Activated CD4-positive, alpha-beta T cell treated with anti-CD3 and anti-CD28 coated beads for 24 hours (primary cell): Measurements from ENCODE around the gene SRPK1.

ENCODE experiments used
- DNase-seq, 2 donors: peaks; one replicate each; pipeline ENCODE4 v3.0.0-alpha.2; 2020; ENCODE audit warnings: low read depth in 2 of 2

Gene SRPK1

DNA sequence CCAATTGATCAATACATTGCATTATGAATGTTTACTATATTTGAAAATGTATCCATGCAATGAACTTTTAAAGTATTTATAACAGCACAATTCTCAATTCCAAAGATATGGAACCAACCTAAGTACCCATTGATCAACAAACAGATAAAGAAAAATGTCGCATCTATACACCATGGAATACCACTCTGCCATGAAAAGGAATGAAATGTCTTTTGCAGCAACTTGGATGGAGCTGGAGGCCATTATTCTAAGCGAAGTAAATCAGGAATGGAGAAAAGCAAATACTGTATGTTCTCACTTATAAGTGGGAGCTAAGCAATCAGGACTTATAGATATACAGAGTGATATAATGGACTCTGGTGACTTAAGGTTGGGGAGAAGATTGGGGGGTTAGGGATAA is 22.9 kb downstream of the SRPK1 start:
- no peak for DNase-seq

DNA sequence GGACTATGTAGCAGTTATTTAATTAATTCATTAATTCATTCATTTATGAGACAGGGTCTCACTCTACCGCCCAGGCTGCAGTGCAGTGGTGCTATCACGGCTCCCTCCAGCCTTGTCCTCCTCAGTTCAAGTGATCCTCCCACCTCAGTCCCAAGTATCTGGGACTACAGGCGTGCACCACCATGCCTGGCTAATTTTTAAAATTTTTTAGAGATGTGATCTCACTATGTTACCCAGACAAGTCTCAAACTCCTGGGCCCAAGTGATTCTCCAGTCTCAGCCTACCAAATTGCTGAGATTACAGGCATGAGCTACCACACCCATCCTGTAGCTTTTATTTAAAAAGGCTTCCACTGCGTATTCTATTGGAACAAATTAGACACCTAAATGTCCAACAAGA is 23.4 kb downstream of the SRPK1 start:
- no peak for DNase-seq

- no peak for DNase-seq
Measured at GRCh38 chr6:35897036-35897435, 23.9 kb downstream of the SRPK1 start.

GRCh38 chr6:35896228-35896627 is 24.7 kb downstream of the SRPK1 start:
- DNase-seq = no peak

DNA sequence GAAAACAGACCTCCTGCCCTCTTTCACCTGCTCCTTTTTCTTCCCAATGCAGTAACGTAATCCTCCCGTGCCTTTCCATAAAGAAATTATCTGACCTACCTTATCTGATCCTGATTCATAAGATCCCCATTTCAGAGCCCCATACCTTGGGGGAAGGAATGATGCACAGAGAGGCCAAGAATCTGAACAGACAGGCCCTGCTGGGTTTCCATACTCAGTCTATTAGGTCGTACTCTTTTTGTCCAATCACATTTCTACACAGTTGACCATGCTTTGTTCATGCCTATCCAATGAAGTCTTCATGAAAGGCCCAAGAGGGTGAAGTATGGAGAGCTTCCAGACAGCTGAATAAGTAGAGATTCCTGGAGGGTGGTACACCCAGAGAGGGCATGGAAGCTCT is 25.3 kb downstream of the SRPK1 start:
- no peak for DNase-seq

- DNase-seq = no peak
Measured at GRCh38 chr6:35894776-35895175, 26.1 kb downstream of the SRPK1 start.

GRCh38 chr6:35893246-35893645 is 27.7 kb downstream of the SRPK1 start:
- DNase-seq = no peak

GRCh38 chr6:35892482-35892881 is 28.4 kb downstream of the SRPK1 start:
- no peak for DNase-seq

- DNase-seq = no peak
Measured at GRCh38 chr6:35879151-35879550, 41.7 kb downstream of the SRPK1 start.

DNA sequence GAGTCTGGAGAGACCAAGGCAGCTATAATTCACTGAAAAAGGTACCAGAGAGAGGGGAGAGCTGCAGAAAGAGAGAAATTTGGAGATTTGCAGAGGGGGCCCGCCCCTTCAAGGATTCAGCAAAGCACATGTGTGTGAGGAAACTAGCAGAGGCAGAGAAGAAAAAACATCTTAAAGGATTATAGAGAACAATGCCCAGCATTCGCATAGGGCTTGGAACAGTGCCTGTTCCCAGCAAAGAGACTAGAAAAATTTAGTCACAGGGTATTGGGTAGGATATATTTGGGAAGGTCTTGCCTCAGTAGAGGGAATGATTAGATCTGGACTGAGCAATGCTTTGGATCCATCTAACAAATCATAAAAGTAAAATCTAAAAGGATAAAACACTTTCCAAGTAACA is 44.0 kb downstream of the SRPK1 start:
- DNase-seq = no peak

GRCh38 chr6:35874730-35875129 is 46.2 kb downstream of the SRPK1 start:
- no peak for DNase-seq

DNA sequence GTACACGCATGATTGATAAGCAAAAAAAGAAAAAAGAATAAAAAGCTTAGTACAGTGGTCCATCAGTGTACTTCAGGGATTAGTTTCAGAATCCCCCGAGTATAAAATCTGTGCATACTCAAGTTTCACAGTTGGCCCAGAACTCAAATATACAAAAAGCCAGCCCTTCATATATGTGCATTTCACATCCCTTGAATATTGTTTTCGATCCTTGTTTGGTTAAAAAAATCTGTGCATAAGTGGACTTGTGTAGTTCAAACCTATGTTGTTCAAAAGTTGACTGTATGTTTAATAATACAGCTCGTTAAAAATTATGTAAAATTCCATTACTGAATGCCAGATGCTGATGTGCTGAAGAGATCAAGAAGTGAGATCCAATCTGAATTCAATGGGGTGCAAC is 61.5 kb downstream of the SRPK1 start:
- DNase-seq = no peak

- DNase-seq = no peak
Measured at GRCh38 chr6:35857853-35858252, 63.0 kb downstream of the SRPK1 start.

DNA sequence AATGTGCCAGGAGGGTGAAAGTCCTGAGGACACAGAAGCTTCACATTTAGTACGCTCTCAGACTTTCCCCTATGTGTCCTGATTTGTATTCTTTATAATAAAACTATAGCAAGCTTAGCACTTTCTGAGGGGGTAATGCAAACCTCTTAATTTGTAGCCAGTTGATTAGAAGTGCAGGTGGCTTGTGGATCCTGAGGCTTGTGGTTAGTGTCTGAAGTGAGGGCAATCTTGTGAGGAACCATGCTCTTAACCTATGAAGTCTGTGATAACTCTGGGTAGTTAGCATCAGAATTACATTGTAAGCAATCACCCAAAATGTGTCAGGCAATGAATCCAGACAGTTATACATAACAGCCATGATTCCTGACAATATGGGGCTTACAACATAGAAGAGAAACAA is 64.6 kb downstream of the SRPK1 start:
- DNase-seq = no peak

DNA sequence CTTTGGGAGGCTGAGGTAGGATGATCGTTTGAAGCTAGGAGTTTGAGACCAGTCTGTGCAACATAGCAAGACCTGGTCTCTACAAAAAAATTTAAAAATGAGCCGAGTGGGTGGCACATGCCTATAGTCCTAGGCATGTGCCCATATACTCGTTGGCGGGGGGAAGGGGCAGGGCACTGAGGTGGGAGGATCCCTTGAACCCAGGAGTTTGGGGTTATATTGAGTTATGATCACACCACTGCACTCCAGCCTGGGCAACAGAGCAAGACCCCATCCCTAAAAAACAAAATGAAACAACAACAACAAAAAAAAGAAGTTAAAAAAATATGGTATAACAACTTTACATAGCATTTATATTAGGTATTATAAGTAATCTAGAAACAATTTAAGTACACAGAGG is 67.9 kb downstream of the SRPK1 start:
- DNase-seq = no peak

DNA sequence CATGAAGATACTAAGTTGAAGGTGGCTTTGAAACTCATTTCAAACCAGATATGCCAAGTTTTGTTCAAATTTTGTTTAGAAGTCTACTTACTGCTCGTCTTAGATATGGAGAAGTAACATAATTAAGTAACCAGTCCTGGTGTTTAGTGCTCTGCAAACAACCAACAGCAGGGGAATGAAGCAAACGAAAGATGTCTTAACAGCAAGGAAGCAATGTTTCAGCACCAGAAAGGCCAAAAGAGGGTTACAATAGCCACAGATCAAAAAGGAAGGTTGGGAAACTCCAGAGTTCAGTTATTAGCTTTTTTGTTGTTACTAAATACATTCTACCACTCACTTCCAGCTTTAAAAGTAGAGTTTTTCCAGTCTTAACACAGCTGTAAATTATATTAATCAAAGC is 70.7 kb downstream of the SRPK1 start:
- DNase-seq = no peak

DNA sequence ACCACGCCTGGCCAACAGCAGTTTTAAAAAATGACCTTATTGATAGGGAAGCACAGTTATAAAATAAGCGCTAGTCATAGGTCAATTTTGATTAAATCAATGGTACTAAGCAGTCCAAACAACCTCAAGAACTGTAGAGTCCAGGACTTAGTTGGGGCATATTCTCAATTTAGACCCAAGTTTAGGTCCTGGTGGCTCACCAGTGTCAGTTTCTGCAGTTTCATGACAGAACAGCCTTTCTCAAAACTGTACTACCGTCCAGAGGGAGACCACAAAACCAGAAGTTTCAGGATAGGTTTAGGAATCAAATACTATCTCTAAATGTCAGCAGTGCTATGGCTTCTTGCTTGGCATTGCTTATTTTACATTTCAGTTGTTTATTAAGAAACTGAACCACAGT is 76.6 kb downstream of the SRPK1 start:
- DNase-seq = no peak

GRCh38 chr6:35842381-35842780 is 78.5 kb downstream of the SRPK1 start:
- no peak for DNase-seq

- DNase-seq = no peak
Measured at GRCh38 chr6:35839019-35839418, 81.9 kb downstream of the SRPK1 start.

GRCh38 chr6:35833536-35833935 is 87.4 kb downstream of the SRPK1 start:
- no peak for DNase-seq

- no peak for DNase-seq
Measured at GRCh38 chr6:35831257-35832007, 89.5 kb downstream of the SRPK1 start.

DNA sequence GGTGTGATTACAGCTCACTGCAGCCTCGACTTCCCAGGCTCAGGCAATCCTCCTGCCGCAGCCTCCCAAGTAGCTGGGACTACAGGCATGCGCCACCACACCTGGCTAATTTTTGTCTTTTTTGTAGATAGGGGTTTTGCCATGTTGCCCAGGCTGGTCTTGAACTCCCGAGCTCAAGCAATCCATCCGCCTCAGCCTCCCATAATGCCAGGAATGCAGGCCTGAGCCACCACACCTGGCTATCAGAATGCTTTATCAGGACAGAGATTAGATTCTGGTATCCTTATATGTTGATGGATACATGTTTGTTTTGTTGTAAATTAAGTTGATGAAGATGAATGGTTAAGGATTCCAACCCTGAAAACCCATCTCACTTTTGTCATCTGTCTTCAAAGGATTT is 91.6 kb downstream of the SRPK1 start:
- DNase-seq = no peak

DNA sequence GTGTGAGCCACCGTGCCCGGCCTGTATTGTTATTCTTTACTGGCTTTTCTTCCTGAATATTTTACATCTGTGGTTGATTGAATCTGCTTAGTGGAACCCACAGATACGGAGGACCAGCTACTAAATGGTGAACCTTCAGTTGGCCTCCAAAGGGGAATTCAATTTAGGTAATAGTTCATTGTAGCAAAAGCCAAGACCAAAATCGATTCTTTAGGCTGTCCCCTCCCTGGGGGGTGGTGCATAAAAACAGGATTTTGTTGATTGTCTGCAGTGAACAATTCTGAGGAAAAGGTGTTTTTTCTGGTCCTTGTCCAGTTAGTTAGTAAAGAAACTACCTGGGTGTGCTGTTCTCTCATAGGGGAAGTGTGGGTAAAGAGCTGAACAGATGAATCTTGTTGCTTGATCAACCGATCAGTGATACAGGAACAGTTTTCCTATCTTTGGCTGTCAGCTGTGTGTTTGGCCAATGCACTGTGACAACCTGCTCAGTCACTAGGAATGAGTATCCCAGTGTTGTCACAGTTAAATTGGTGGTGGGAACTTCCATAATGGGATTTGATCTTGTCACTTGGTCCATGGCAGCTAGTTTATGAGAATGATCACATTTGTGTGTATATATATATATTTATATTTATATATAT is 96.2 kb downstream of the SRPK1 start:
- no peak for DNase-seq

- DNase-seq = no peak
Measured at GRCh38 chr6:35823601-35824000, 97.3 kb downstream of the SRPK1 start.
